Suprapubic skin (tissue), 4 donors: ENCODE results near the gene CADM1.

Experiments
- EP300 ChIP-seq: sonication (generic); formaldehyde crosslinking; IDR thresholded peaks from one replicate; pipeline ENCODE4 v1.6.1; 2017; ENCODE audit warnings: antibody characterized with exemption
- POLR2A ChIP-seq, 2 donors: fragments of 450-650 bp; IDR thresholded peaks; one replicate each; pipeline ENCODE4 v1.6.1; 2017; ENCODE audit warnings: antibody characterized with exemption in 2 of 2, mild to moderate bottlenecking in 2 of 2, moderate library complexity in 2 of 2
- POLR2AphosphoS5 ChIP-seq, 3 donors: sonication (generic); formaldehyde crosslinking; IDR thresholded peaks; one replicate each; pipeline ENCODE4 v1.6.1; 2017; ENCODE audit warnings: antibody characterized with exemption in 3 of 3
- TF ChIP-seq, protein P1 (sequence below), 2 donors: fragments of 200-600 bp in 1 of 2; fragments of 450-650 bp in 1 of 2; sonication (generic) in 1 of 2; IDR thresholded peaks; one replicate each; pipeline ENCODE4 v1.5.1; 2016 to 2019; ENCODE audit warnings: antibody characterized with exemption in 2 of 2, mild to moderate bottlenecking in 1 of 2, moderate library complexity in 1 of 2

DNA sequence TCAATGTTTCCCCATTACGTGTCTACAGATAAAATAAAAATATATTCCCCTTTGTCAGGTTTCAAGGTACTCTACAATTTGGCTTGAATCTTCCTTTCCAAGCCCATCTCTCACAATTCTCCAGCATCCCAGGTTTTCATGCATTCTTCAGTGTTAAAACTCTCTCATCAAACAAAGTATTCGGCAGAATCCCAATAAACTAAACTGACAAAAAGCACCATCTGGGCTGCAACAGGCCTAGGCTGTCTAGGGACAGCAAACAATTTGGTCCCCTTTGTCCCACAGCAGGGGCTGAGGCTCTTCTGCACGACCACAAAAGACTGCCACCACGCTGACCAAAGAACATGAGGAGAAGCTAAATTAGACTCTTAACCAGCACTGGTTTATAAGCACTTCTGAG is 159.4 kb downstream of the CADM1 start:
- TF ChIP-seq, protein P1, sequence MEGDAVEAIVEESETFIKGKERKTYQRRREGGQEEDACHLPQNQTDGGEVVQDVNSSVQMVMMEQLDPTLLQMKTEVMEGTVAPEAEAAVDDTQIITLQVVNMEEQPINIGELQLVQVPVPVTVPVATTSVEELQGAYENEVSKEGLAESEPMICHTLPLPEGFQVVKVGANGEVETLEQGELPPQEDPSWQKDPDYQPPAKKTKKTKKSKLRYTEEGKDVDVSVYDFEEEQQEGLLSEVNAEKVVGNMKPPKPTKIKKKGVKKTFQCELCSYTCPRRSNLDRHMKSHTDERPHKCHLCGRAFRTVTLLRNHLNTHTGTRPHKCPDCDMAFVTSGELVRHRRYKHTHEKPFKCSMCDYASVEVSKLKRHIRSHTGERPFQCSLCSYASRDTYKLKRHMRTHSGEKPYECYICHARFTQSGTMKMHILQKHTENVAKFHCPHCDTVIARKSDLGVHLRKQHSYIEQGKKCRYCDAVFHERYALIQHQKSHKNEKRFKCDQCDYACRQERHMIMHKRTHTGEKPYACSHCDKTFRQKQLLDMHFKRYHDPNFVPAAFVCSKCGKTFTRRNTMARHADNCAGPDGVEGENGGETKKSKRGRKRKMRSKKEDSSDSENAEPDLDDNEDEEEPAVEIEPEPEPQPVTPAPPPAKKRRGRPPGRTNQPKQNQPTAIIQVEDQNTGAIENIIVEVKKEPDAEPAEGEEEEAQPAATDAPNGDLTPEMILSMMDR (IDR thresholded peaks at IDR 0.05), result no peak
- TF ChIP-seq POLR2A (IDR thresholded peaks at IDR 0.05) (no peak), POLR2AphosphoS5 (IDR thresholded peaks at IDR 0.05) (no peak), EP300 (no peak)
